GM21619 (cell line): ENCODE measurements around the gene ZGPAT.

ENCODE experiments used
- ATAC-seq: cut with Tn5 transposase; IDR thresholded peaks from one replicate; pipeline ENCODE4 v1.9.1; 2021; ENCODE audit not compliant: unreplicated experiment

ZGPAT gene

GRCh38 chr20:63678667-63679465 is 29.0 kb upstream of the ZGPAT start:
- ATAC-seq, result no peak

- ATAC-seq, result no peak
Observed at GRCh38 chr20:63679799-63680305, 28.0 kb upstream of the ZGPAT start.

- no peak for ATAC-seq
Observed at GRCh38 chr20:63680427-63680826, 27.4 kb upstream of the ZGPAT start.

GRCh38 chr20:63680857-63681608 is 26.8 kb upstream of the ZGPAT start:
- ATAC-seq, result no peak

GRCh38 chr20:63681609-63682142 is 26.2 kb upstream of the ZGPAT start:
- ATAC-seq, result no peak

GRCh38 chr20:63682384-63683139 is 25.3 kb upstream of the ZGPAT start:
- ATAC-seq, result no peak

- ATAC-seq, result no peak
Observed at GRCh38 chr20:63685269-63686026, 22.4 kb upstream of the ZGPAT start.

GRCh38 chr20:63686094-63686491 is 21.7 kb upstream of the ZGPAT start:
- no peak for ATAC-seq

GRCh38 chr20:63686492-63687321 is 21.1 kb upstream of the ZGPAT start:
- no peak for ATAC-seq

- ATAC-seq, result no peak
Observed at GRCh38 chr20:63687419-63688178, 20.2 kb upstream of the ZGPAT start.

GRCh38 chr20:63688228-63689045 is 19.4 kb upstream of the ZGPAT start:
- ATAC-seq, result no peak

GRCh38 chr20:63689046-63690002 is 18.5 kb upstream of the ZGPAT start:
- no peak for ATAC-seq

GRCh38 chr20:63690003-63690897 is 17.6 kb upstream of the ZGPAT start:
- no peak for ATAC-seq

- ATAC-seq, result no peak
Observed at GRCh38 chr20:63690898-63691710, 16.7 kb upstream of the ZGPAT start.
